ENCODE data around the gene ITPK1.

ITPK1 gene

DNA sequence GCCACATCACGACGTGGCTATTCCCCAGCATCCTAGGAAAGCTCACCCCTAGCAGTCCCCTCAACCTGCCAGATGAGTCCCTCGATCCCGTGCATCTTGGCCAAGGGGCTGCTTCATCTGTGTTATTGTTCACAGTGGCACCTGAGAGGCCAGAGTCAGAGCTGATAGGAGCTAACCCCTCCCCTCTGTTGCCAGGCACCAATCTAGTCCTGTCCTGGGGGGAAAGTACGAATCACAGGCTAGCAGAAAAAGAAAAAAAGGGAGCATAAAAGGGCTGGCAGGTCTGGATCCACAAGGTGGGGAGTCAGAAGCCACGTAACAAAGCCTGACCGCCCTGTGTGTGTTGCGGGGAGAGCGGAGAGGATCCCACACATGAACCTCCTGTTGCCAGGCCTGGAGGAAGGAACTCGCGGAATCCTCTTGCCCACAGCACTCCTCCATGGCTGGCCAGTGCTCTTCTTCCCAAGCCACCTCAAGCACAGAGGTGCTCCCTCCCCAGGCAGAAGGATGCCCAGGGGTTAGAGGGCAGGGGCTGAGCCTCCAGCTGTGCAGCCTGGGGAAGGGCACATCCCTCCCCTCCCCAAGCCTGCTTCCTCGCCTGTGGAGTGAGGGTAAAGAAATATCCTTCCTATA, 91.8 kb downstream of the ITPK1 start:
- Histone ChIP-seq H3K27ac (ENCODE audit: insufficient read depth, low read length, poor library complexity, severe bottlenecking) (no peak overlapping the region), H3K9me3 (ENCODE audit: control insufficient read depth, low read length) (no peaks in the 10 kb centered on the region), H3K36me3 (ENCODE audit: control insufficient read depth, insufficient read depth, low read length) (no peaks in the 10 kb centered on the region), H3K4me1 (ENCODE audit: control insufficient read depth, insufficient read depth, low read length, poor library complexity, severe bottlenecking) (no peaks in the 10 kb centered on the region), H3K4me3 (ENCODE audit: insufficient read depth, low read depth, low read length, poor library complexity, severe bottlenecking) (no peak overlapping the region), H3K27me3 (replicated peaks; ENCODE audit: control insufficient read depth, insufficient read depth, low read length, poor library complexity, severe bottlenecking) (no peaks in the 10 kb centered on the region)
- DNase-seq = no peak

DNA sequence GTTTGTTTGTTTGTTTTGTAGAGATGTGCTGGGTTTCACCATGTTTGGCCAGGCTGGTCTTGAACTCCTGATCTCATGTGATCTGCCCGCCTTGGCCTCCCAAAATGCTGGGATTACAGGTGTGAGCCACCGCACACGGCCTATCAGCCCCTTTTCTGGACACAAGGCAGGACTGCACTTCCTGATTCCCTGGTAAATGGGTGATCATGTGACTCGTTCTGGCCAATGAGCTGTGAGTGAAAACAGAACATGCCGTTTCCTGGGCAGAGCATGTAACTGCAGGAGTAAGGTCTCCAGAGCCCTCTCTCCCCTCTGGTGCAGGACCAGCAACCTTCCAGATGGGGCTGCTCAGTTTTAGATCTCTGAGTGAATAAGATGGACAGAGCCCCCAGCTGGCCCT, 92.7 kb downstream of the ITPK1 start:
- H3K9me3 ChIP-seq (ENCODE audit: control insufficient read depth, low read length) = no peaks in the 10 kb centered on the region
- H3K36me3 ChIP-seq (ENCODE audit: control insufficient read depth, insufficient read depth, low read length) = no peaks in the 10 kb centered on the region
- H3K4me1 ChIP-seq (ENCODE audit: control insufficient read depth, insufficient read depth, low read length, poor library complexity, severe bottlenecking) = no peaks in the 10 kb centered on the region
- no peak overlapping the region for H3K4me3 ChIP-seq (ENCODE audit: insufficient read depth, low read depth, low read length, poor library complexity, severe bottlenecking)
- DNase-seq = no peak
- H3K27me3 ChIP-seq (replicated peaks; ENCODE audit: control insufficient read depth, insufficient read depth, low read length, poor library complexity, severe bottlenecking) = no peaks in the 10 kb centered on the region
- no peak overlapping the region for H3K27ac ChIP-seq (ENCODE audit: insufficient read depth, low read length, poor library complexity, severe bottlenecking)

DNA sequence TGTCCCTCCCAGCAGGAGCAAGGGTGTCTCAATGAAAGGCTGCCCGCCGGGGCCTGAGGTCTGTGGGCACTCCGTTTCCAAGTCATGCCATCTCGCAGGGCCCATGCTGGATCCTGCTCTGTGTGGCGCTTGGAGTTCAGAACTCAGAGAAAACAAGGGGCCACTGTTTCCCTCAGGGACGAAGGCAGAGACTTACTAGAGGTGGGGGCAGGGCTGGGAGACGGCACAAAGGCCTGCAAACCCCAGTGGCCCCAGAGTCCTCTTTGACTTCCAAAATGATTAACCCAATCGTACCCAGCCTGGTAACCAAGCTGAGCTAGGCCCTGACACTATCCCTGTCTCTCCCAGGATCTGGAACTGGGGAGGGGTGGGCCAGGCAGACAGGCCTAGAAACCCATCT, 95.8 kb downstream of the ITPK1 start:
- no peak overlapping the region for H3K4me3 ChIP-seq (ENCODE audit: insufficient read depth, low read depth, low read length, poor library complexity, severe bottlenecking)
- peaks cover 4% of the 10 kb centered on the region for H3K36me3 ChIP-seq (ENCODE audit: control insufficient read depth, insufficient read depth, low read length)
- H3K27me3 ChIP-seq (replicated peaks; ENCODE audit: control insufficient read depth, insufficient read depth, low read length, poor library complexity, severe bottlenecking) = no peaks in the 10 kb centered on the region
- H3K27ac ChIP-seq (ENCODE audit: insufficient read depth, low read length, poor library complexity, severe bottlenecking) = no peak overlapping the region
- DNase-seq = no peak
- no peaks in the 10 kb centered on the region for H3K9me3 ChIP-seq (ENCODE audit: control insufficient read depth, low read length)
- no peaks in the 10 kb centered on the region for H3K4me1 ChIP-seq (ENCODE audit: control insufficient read depth, insufficient read depth, low read length, poor library complexity, severe bottlenecking)

DNA sequence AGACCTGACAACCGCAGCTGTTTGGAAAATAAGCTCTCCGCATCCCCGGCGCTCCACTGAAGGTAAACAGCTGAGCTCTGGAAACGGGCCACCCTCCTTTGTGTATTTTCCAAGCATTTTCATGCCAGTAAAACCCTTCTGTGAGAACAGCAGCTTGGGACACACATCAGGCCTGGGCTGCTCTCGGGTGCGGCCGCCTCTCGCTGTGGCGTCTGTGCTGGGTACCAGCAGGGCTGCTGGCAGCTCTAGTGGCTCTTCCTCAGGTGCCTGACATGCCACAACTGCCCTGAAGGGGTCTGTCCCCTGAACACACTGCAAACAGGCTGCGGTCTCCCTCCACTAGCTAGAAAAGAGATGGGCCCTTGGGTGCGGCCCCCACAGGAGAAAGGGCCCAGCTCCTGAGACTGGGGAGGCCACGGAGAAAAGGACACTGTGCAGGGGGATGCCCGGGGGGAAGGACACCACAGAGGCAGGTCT, 96.3 kb downstream of the ITPK1 start:
- Histone ChIP-seq H3K27me3 (replicated peaks; ENCODE audit: control insufficient read depth, insufficient read depth, low read length, poor library complexity, severe bottlenecking) (no peaks in the 10 kb centered on the region), H3K9me3 (ENCODE audit: control insufficient read depth, low read length) (no peaks in the 10 kb centered on the region), H3K36me3 (ENCODE audit: control insufficient read depth, insufficient read depth, low read length) (peaks cover 4% of the 10 kb centered on the region), H3K4me1 (ENCODE audit: control insufficient read depth, insufficient read depth, low read length, poor library complexity, severe bottlenecking) (no peaks in the 10 kb centered on the region), H3K4me3 (ENCODE audit: insufficient read depth, low read depth, low read length, poor library complexity, severe bottlenecking) (no peak overlapping the region), H3K27ac (ENCODE audit: insufficient read depth, low read length, poor library complexity, severe bottlenecking) (no peak overlapping the region)
- DNase-seq = no peak

DNA sequence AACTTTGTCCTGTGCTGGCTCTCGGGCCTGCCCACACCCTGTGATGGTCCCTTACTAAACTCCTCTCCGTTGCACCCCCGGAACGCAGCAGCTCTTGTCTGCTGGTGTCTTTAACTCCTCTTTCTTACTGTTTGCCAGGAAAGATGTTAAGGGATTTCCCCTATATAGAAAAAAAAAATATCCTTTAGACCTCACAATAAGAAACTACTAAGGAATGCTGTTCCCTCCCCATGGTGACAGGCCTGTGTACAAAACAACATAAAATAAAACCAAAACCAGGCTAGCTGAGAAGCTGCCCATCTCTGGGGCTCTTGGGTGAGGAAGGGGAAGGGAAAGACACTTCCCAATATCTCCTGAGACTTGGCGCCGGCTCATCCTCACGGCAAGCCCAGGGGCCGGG, 97.4 kb downstream of the ITPK1 start:
- H3K4me1 ChIP-seq (ENCODE audit: control insufficient read depth, insufficient read depth, low read length, poor library complexity, severe bottlenecking) = no peaks in the 10 kb centered on the region
- no peak for DNase-seq

DNA sequence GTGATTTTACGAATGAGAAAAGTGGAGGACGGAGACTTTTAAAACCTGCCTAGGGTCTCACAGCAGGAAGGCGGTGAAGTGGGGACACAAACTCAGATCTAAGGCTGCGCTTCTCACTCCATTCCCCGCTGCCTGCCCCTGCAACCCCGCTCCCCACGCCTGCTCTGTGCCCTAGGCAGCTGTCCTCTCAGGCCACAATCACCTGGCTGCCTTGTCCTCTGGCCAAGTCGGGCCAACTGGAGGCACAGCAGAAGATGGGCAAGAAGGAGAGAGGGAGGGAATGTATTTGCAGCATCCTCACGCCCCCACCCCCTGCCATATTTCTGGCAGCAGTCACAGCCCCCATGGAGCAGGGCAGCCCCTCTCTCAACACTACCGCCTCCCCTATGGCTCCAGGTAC, 97.8 kb downstream of the ITPK1 start:
- DNase-seq = no peak
- H3K4me1 ChIP-seq (ENCODE audit: control insufficient read depth, insufficient read depth, low read length, poor library complexity, severe bottlenecking) = no peaks in the 10 kb centered on the region
- no peak overlapping the region for H3K27ac ChIP-seq (ENCODE audit: insufficient read depth, low read length, poor library complexity, severe bottlenecking)
- H3K4me3 ChIP-seq (ENCODE audit: insufficient read depth, low read depth, low read length, poor library complexity, severe bottlenecking) = no peak overlapping the region
- no peaks in the 10 kb centered on the region for H3K27me3 ChIP-seq (replicated peaks; ENCODE audit: control insufficient read depth, insufficient read depth, low read length, poor library complexity, severe bottlenecking)
- H3K36me3 ChIP-seq (ENCODE audit: control insufficient read depth, insufficient read depth, low read length) = peaks cover 4% of the 10 kb centered on the region
- H3K9me3 ChIP-seq (ENCODE audit: control insufficient read depth, low read length) = no peaks in the 10 kb centered on the region

More for the DNA sequence above, 97.4 kb downstream of the ITPK1 start:
- H3K9me3 ChIP-seq (ENCODE audit: control insufficient read depth, low read length) = no peaks in the 10 kb centered on the region
- no peak overlapping the region for H3K27ac ChIP-seq (ENCODE audit: insufficient read depth, low read length, poor library complexity, severe bottlenecking)
- H3K4me3 ChIP-seq (ENCODE audit: insufficient read depth, low read depth, low read length, poor library complexity, severe bottlenecking) = no peak overlapping the region
- H3K36me3 ChIP-seq (ENCODE audit: control insufficient read depth, insufficient read depth, low read length) = peaks cover 4% of the 10 kb centered on the region
- H3K27me3 ChIP-seq (replicated peaks; ENCODE audit: control insufficient read depth, insufficient read depth, low read length, poor library complexity, severe bottlenecking) = no peaks in the 10 kb centered on the region

DNA sequence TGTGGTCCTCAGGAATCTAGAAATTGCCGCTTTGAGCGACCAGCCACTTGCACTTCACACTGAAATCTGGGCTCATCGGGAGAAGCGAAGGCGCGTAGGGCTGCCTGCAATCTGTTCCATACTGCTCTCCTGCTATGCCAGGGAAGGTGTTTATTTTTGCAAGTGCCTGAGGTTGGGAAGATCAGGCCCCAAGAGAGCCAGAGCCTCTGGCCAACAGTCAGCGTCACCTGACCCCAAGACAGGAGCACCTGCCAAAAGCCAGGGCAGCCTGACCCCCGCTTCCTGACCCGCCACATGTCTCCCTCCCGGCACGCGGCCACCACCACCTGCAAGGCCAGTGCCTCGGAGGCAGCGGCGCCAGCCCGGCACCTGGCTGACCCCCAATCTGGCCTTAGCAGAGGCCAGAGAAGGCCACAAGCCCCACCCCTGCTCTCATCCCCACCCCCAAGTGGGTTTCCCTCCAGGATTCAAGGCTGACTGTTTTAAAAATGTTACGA, 98.4 kb downstream of the ITPK1 start:
- Histone ChIP-seq H3K4me3 (ENCODE audit: insufficient read depth, low read depth, low read length, poor library complexity, severe bottlenecking) (no peak overlapping the region), H3K4me1 (ENCODE audit: control insufficient read depth, insufficient read depth, low read length, poor library complexity, severe bottlenecking) (no peaks in the 10 kb centered on the region), H3K36me3 (ENCODE audit: control insufficient read depth, insufficient read depth, low read length) (peaks cover 4% of the 10 kb centered on the region), H3K9me3 (ENCODE audit: control insufficient read depth, low read length) (no peaks in the 10 kb centered on the region), H3K27ac (ENCODE audit: insufficient read depth, low read length, poor library complexity, severe bottlenecking) (no peak overlapping the region), H3K27me3 (replicated peaks; ENCODE audit: control insufficient read depth, insufficient read depth, low read length, poor library complexity, severe bottlenecking) (no peaks in the 10 kb centered on the region)
- no peak for DNase-seq

DNA sequence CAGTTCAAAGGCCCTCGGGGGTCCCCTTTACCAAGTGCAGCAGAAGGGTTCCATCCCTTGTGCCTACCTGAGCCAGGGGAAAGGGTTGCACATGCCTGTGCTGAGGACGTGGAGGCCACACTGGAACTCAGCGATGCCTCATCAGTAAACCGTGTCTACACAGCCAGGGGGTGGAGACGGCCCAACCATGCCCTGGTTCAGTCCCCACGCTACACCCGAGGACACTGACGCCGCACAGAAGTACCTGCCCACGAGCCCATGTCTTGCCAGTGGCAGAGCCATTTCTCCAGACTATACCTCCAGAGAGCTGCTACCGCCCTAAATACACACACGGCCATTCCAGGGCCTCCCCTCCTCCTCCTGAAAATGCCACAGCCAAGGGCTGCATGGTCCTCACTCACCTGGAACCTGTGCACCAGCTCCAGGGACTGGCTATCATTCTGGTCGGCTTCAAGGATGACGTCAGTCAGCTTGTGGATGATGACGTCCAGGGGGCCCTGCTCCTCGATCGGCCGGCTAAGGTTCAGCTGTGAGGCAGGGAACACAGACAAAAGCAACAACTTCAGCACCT, 99.4 kb downstream of the ITPK1 start:
- H3K4me3 ChIP-seq (ENCODE audit: insufficient read depth, low read depth, low read length, poor library complexity, severe bottlenecking) = no peak overlapping the region
- no peaks in the 10 kb centered on the region for H3K9me3 ChIP-seq (ENCODE audit: control insufficient read depth, low read length)
- DNase-seq = no peak
- peaks cover 4% of the 10 kb centered on the region for H3K36me3 ChIP-seq (ENCODE audit: control insufficient read depth, insufficient read depth, low read length)
- no peaks in the 10 kb centered on the region for H3K27me3 ChIP-seq (replicated peaks; ENCODE audit: control insufficient read depth, insufficient read depth, low read length, poor library complexity, severe bottlenecking)
- no peaks in the 10 kb centered on the region for H3K4me1 ChIP-seq (ENCODE audit: control insufficient read depth, insufficient read depth, low read length, poor library complexity, severe bottlenecking)
- H3K27ac ChIP-seq (ENCODE audit: insufficient read depth, low read length, poor library complexity, severe bottlenecking) = no peak overlapping the region

DNA sequence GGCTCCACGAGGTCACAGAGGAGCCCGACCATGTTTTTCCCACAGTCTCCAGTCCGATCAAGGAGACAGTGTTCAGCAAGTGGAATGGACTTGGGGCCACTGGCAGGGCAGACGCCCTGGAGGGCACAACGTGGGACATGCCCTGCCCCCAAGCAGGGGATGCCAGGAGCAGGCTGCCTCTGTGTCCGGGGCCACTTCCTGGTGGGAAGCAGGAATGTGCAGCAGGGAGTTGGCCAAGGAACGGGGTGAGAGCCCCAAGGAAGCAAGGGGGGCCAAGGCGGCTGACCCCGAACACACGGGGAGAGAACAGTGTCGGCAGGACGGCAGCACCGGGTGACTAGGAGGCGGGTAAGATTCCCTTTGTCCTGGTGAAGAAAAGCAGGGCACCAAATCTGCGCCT, 100.2 kb downstream of the ITPK1 start:
- Histone ChIP-seq H3K4me1 (ENCODE audit: control insufficient read depth, insufficient read depth, low read length, poor library complexity, severe bottlenecking) (no peaks in the 10 kb centered on the region), H3K9me3 (ENCODE audit: control insufficient read depth, low read length) (no peaks in the 10 kb centered on the region), H3K4me3 (ENCODE audit: insufficient read depth, low read depth, low read length, poor library complexity, severe bottlenecking) (no peak overlapping the region), H3K27me3 (replicated peaks; ENCODE audit: control insufficient read depth, insufficient read depth, low read length, poor library complexity, severe bottlenecking) (no peaks in the 10 kb centered on the region), H3K36me3 (ENCODE audit: control insufficient read depth, insufficient read depth, low read length) (peaks cover 4% of the 10 kb centered on the region), H3K27ac (ENCODE audit: insufficient read depth, low read length, poor library complexity, severe bottlenecking) (no peak overlapping the region)
- DNase-seq = no peak

DNA sequence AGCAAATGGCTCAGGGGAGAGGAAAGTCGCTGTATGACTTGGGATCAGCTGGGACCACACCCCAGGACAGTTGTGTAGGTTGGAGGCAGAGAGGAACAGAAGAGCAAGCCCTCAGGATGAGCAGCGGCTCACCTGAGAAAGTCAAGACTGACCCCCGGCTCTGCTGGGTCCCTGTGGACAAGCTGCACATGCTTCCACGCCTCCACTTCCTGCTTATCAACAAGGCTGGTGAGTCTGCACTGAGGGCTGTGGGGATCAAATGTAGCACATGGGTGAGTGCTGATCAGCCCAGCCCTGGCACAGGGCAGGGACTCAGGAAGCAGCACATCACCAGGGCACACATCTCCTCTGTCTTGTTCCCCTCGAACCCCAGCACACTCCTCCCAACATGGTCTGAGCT, 100.7 kb downstream of the ITPK1 start:
- Histone ChIP-seq H3K9me3 (ENCODE audit: control insufficient read depth, low read length) (no peaks in the 10 kb centered on the region), H3K4me1 (ENCODE audit: control insufficient read depth, insufficient read depth, low read length, poor library complexity, severe bottlenecking) (no peaks in the 10 kb centered on the region), H3K27ac (ENCODE audit: insufficient read depth, low read length, poor library complexity, severe bottlenecking) (no peak overlapping the region)

More for the DNA sequence above, 100.7 kb downstream of the ITPK1 start:
- H3K27me3 ChIP-seq (replicated peaks; ENCODE audit: control insufficient read depth, insufficient read depth, low read length, poor library complexity, severe bottlenecking) = no peaks in the 10 kb centered on the region
- H3K4me3 ChIP-seq (ENCODE audit: insufficient read depth, low read depth, low read length, poor library complexity, severe bottlenecking) = no peak overlapping the region
- H3K36me3 ChIP-seq (ENCODE audit: control insufficient read depth, insufficient read depth, low read length) = peaks cover 4% of the 10 kb centered on the region
- DNase-seq = no peak

Data from effector memory CD4-positive, alpha-beta T cell (primary cell).